GM23338 (cell line): ENCODE results near the gene TOP1. TPM values are rescaled to one million over a fixed set of nuclear protein-coding genes. Genes with fewer than 3 reads are reported as not detected.

ENCODE experiments used
- ATAC-seq: fragments of 200-7000 bp; cut with Tn5 transposase; 3 replicates; pipeline ENCODE4 v1.9.1; 2020
- DNase-seq: peaks from one replicate; pipeline ENCODE4 v3.0.0-alpha.2; 2015; ENCODE audit warnings: low spot score
- H2AFZ ChIP-seq: fragments of 200-600 bp; sonication (generic); 2 replicates; pipeline ENCODE4 v1.8.0; 2016; ENCODE audit warnings: antibody characterized with exemption, mild to moderate bottlenecking, moderate library complexity
- H3F3A ChIP-seq: fragments of 200-600 bp; sonication (generic); replicated peaks from 2 replicates; pipeline ENCODE4 v1.8.0; 2017; ENCODE audit warnings: antibody characterized with exemption, mixed run types, low read depth
- H3K27ac ChIP-seq: fragments of 200-600 bp; sonication (generic); 2 replicates; pipeline ENCODE4 v1.6.1; 2016; ENCODE audit warnings: low read depth
- H3K27me3 ChIP-seq: fragments of 200-600 bp; sonication (generic); 2 replicates; pipeline ENCODE4 v1.8.0; 2016; ENCODE audit warnings: mild to moderate bottlenecking, mixed run types, moderate library complexity; ENCODE audit not compliant: insufficient read depth
- H3K36me3 ChIP-seq: fragments of 200-600 bp; sonication (generic); 2 replicates; pipeline ENCODE4 v1.8.0; 2016; ENCODE audit warnings: mild to moderate bottlenecking; ENCODE audit not compliant: insufficient read depth
- H3K4me1 ChIP-seq: fragments of 200-600 bp; sonication (generic); 2 replicates; pipeline ENCODE4 v1.8.0; 2016; ENCODE audit warnings: mild to moderate bottlenecking, moderate library complexity; ENCODE audit not compliant: insufficient read depth
- H3K4me2 ChIP-seq: fragments of 200-600 bp; sonication (generic); 2 replicates; pipeline ENCODE4 v1.7.1; 2017; ENCODE audit warnings: mixed run types
- H3K4me3 ChIP-seq: fragments of 200-600 bp; sonication (generic); 2 replicates; pipeline ENCODE4 v1.6.1; 2016; ENCODE audit warnings: mixed run types
- H3K79me2 ChIP-seq: fragments of 200-600 bp; sonication (generic); replicated peaks from 2 replicates; pipeline ENCODE4 v1.8.0; 2017; ENCODE audit warnings: mild to moderate bottlenecking; ENCODE audit not compliant: insufficient read depth
- H3K9me2 ChIP-seq: fragments of 200-600 bp; sonication (generic); 2 replicates; pipeline ENCODE4 v1.8.0; 2017; ENCODE audit not compliant: insufficient read depth
- H4K20me1 ChIP-seq: fragments of 200-600 bp; sonication (generic); replicated peaks from 2 replicates; pipeline ENCODE4 v1.8.0; 2017; ENCODE audit warnings: mild to moderate bottlenecking; ENCODE audit not compliant: insufficient read depth
- H3K27ac Mint-ChIP-seq: 2 replicates; pipeline ENCODE4 v1.8.0; 2020; ENCODE audit warnings: inconsistent platforms, mild to moderate bottlenecking, moderate library complexity, mixed read lengths
- H3K27me3 Mint-ChIP-seq: 3 replicates; pipeline ENCODE4 v1.8.0; 2022; ENCODE audit warnings: low read depth, mild to moderate bottlenecking, moderate library complexity, mixed read lengths, inconsistent platforms; ENCODE audit not compliant: insufficient read depth, poor library complexity
- H3K36me3 Mint-ChIP-seq: 3 replicates; pipeline ENCODE4 v1.8.0; 2021; ENCODE audit warnings: low read depth, mild to moderate bottlenecking, inconsistent platforms, moderate library complexity, mixed read lengths
- H3K4me1 Mint-ChIP-seq: 3 replicates; pipeline ENCODE4 v1.8.0; 2020; ENCODE audit warnings: mild to moderate bottlenecking, inconsistent platforms, mixed read lengths
- H3K4me3 Mint-ChIP-seq: 3 replicates; pipeline ENCODE4 v1.8.0; 2021; ENCODE audit warnings: moderate library complexity, mild to moderate bottlenecking, inconsistent platforms, mixed read lengths
- H3K9me3 Mint-ChIP-seq: 3 replicates; pipeline ENCODE4 v1.8.0; 2020; ENCODE audit warnings: moderate library complexity, mild to moderate bottlenecking, inconsistent platforms, mixed read lengths
- CREB1 ChIP-seq: fragments of 250-450 bp; sonication (Bioruptor Pico); IDR thresholded peaks from 2 replicates; pipeline ENCODE4 v1.5.0; 2020; ENCODE audit warnings: low read depth, mild to moderate bottlenecking, moderate library complexity
- CTCF ChIP-seq, 2 experiments: fragments of 200-600 bp in 1 of 2; sonication (generic) in 1 of 2; conservative IDR thresholded peaks; 2 replicates each; pipeline versions ENCODE4 v1.5.1 to v1.6.1; 2016 to 2017; ENCODE audit warnings: antibody characterized with exemption in 2 of 2, low read depth in 2 of 2, mild to moderate bottlenecking in 2 of 2, moderate library complexity in 1 of 2
- ETS1 ChIP-seq: IDR thresholded peaks from 2 replicates; pipeline ENCODE4 v1.6.1; 2016; ENCODE audit warnings: antibody characterized with exemption
- EZH2 ChIP-seq: fragments of 200-600 bp; sonication (generic); IDR thresholded peaks from one replicate; pipeline ENCODE4 v1.8.0; 2017; ENCODE audit warnings: antibody characterized with exemption, mild to moderate bottlenecking, low read depth; ENCODE audit not compliant: unreplicated experiment
- EZH2phosphoT487 ChIP-seq: fragments of 200-600 bp; sonication (generic); IDR thresholded peaks from one replicate; pipeline ENCODE4 v1.8.1; 2018; ENCODE audit warnings: antibody characterized with exemption; ENCODE audit not compliant: unreplicated experiment
- JUNB ChIP-seq: IDR thresholded peaks from one replicate; pipeline ENCODE4 v1.6.1; 2016; ENCODE audit warnings: antibody characterized with exemption; ENCODE audit not compliant: unreplicated experiment
- NANOG ChIP-seq: IDR thresholded peaks from 2 replicates; pipeline ENCODE4 v1.6.1; 2016; ENCODE audit warnings: antibody characterized with exemption, borderline replicate concordance
- POLR2AphosphoS5 ChIP-seq: IDR thresholded peaks from 2 replicates; pipeline ENCODE4 v1.6.1; 2016; ENCODE audit warnings: antibody characterized with exemption, low read depth
- REST ChIP-seq: IDR thresholded peaks from one replicate; pipeline ENCODE4 v1.6.1; 2018; ENCODE audit warnings: antibody characterized with exemption; ENCODE audit not compliant: unreplicated experiment
- STAT1 ChIP-seq: IDR thresholded peaks from one replicate; pipeline ENCODE4 v1.6.1; 2016; ENCODE audit warnings: antibody characterized with exemption; ENCODE audit not compliant: unreplicated experiment
- ZNF114 ChIP-seq: fragments of 250-450 bp; sonication (Bioruptor Pico); IDR thresholded peaks from 2 replicates; pipeline ENCODE4 v1.5.0; 2020; ENCODE audit warnings: mild to moderate bottlenecking, moderate library complexity
- ZNF331 ChIP-seq: fragments of 250-450 bp; sonication (Bioruptor Pico); IDR thresholded peaks from 2 replicates; pipeline ENCODE4 v1.5.0; 2020; ENCODE audit warnings: low read depth, mild to moderate bottlenecking, moderate library complexity
- ZNF462 ChIP-seq: fragments of 250-450 bp; sonication (Bioruptor Pico); IDR thresholded peaks from 2 replicates; pipeline ENCODE4 v1.5.0; 2020; ENCODE audit warnings: mild to moderate bottlenecking, moderate library complexity
- polyA plus RNA-seq: library from polyadenylated mRNA; unstranded; fragments of >200 nt; fragmentation: Nextera tagmentation; extraction: Ambion mirVana; gene quantifications from 2 replicates; pipeline ENCODE4 v1.2.1, GENCODE V29; 2016
- total RNA-seq: library from RNA; depleted of rRNA; stranded (reverse); fragments of >200 nt; shearing (Covaris generic); gene quantifications from 2 replicates; pipeline ENCODE4 v1.2.3, GENCODE V29; 2014

TOP1 gene
- total and polyA plus RNA-seq, 2 experiments from 2014 or later = 62.4 to 101 TPM

- Mint-ChIP-seq H3K36me3 (peaks cover 79% of the 10 kb centered on the region), H3K27me3 (peaks cover 1% of the 10 kb centered on the region), H3K4me1 (no peaks in the 10 kb centered on the region), H3K9me3 (no peaks in the 10 kb centered on the region), H3K27ac (no peak overlapping the region), H3K4me3 (no peak overlapping the region)
- no peak overlapping the region for H3K27ac ChIP-seq
- no peaks in the 10 kb centered on the region for H3K9me2 ChIP-seq
- H3K27me3 ChIP-seq = no peaks in the 10 kb centered on the region
- H3K4me1 ChIP-seq = no peaks in the 10 kb centered on the region
- ATAC-seq = no peak
- no peak overlapping the region for H3K4me2 ChIP-seq
- DNase-seq = no peak
- H2AFZ ChIP-seq = no peak overlapping the region
- H3F3A ChIP-seq = peaks cover 7% of the 10 kb centered on the region; the same call in 1 of the 2 replicates
- H4K20me1 ChIP-seq = peaks cover 5% of the 10 kb centered on the region; the same call in 1 of the 2 replicates
- no peak overlapping the region for H3K4me3 ChIP-seq
- peaks cover 6% of the 10 kb centered on the region; the same call in 1 of the 2 replicates for H3K79me2 ChIP-seq
- peaks cover 71% of the 10 kb centered on the region for H3K36me3 ChIP-seq
- TF ChIP-seq ETS1 (no peak), ZNF462 (no peak), NANOG (no peak), EZH2phosphoT487 (no peak), CREB1 (CRISPR knock-in tag) (no peak), ZNF331 (CRISPR knock-in tag) (no peak), REST (no peak), POLR2AphosphoS5 (no peak), STAT1 (no peak), CTCF (conservative IDR thresholded peaks at IDR 0.05; ENCODE audit: low read depth in 2 of 2) (no peak), JUNB (no peak), ZNF114 (CRISPR knock-in tag) (no peak), EZH2 (no peak)
These were observed 70.2 kb downstream of the TOP1 start for GRCh38 chr20:41098703-41099250.
